ENCODE data around the gene C16orf96. TPM values are rescaled to one million over a fixed set of nuclear protein-coding genes. Genes with fewer than 3 reads are reported as not detected.
A peak's percentile ranks its signal among the peaks of the same experiment; 100 is the strongest.

Gene C16orf96
- total RNA-seq, 3 donors from 2014 or later, result not detected

GRCh38 chr16:4634768-4635167 lies 78.6 kb downstream of the C16orf96 start:
- intact Hi-C loops (cut with DNase I, micrococcal nuclease), result no loop called here
- no peak for TF ChIP-seq CTCF (IDR thresholded peaks at IDR 0.05)
- DNase-seq, result no peak
- no peaks in the 10 kb centered on the region for H3K4me1 ChIP-seq (ENCODE audit: low read depth)
- H3K36me3 ChIP-seq (ENCODE audit: low read depth), result no peaks in the 10 kb centered on the region
- H3K9me3 ChIP-seq, result peaks cover 6% of the 10 kb centered on the region
- no peak overlapping the region for H3K4me3 ChIP-seq
- ATAC-seq, result no peak

- peaks cover 4% of the 10 kb centered on the region for H3K9me3 ChIP-seq
- no peak overlapping the region for H3K4me3 ChIP-seq
- ATAC-seq (no peak), DNase-seq (no peak)
- H3K36me3 ChIP-seq (ENCODE audit: low read depth), result no peaks in the 10 kb centered on the region
- H3K4me1 ChIP-seq (ENCODE audit: low read depth), result peaks cover 4% of the 10 kb centered on the region
- intact Hi-C loops (cut with DNase I, micrococcal nuclease), result no loop called here
- no peak for TF ChIP-seq CTCF (IDR thresholded peaks at IDR 0.05)
Measured at GRCh38 chr16:4636196-4636595, 80.1 kb downstream of the C16orf96 start.

GRCh38 chr16:4637501-4638166 lies 81.5 kb downstream of the C16orf96 start:
- intact Hi-C loops (cut with DNase I, micrococcal nuclease), result no loop called here
- TF ChIP-seq CTCF (IDR thresholded peaks at IDR 0.05), result no peak
- no peak overlapping the region for H3K4me3 ChIP-seq
- H3K9me3 ChIP-seq, result no peaks in the 10 kb centered on the region
- ATAC-seq (no peak), DNase-seq (no peak)
- peaks cover 4% of the 10 kb centered on the region for H3K4me1 ChIP-seq (ENCODE audit: low read depth)
- no peaks in the 10 kb centered on the region for H3K36me3 ChIP-seq (ENCODE audit: low read depth)

GRCh38 chr16:4639899-4640509 lies 83.9 kb downstream of the C16orf96 start:
- Histone ChIP-seq H3K9me3 (no peaks in the 10 kb centered on the region), H3K36me3 (ENCODE audit: low read depth) (no peaks in the 10 kb centered on the region), H3K4me3 (no peak overlapping the region), H3K4me1 (ENCODE audit: low read depth) (peaks cover 4% of the 10 kb centered on the region)
- DNase-seq, result no peak
- TF ChIP-seq CTCF (IDR thresholded peaks at IDR 0.05), result no peak
- intact Hi-C loops (cut with DNase I, micrococcal nuclease), result no loop called here
- no peak for ATAC-seq

GRCh38 chr16:4640572-4641305 lies 84.6 kb downstream of the C16orf96 start:
- peak; percentile 58 for ATAC-seq
- peaks cover 4% of the 10 kb centered on the region for H3K4me1 ChIP-seq (ENCODE audit: low read depth)

More at GRCh38 chr16:4640572-4641305, 84.6 kb downstream of the C16orf96 start:
- Histone ChIP-seq H3K4me3 (no peak overlapping the region), H3K9me3 (no peaks in the 10 kb centered on the region), H3K36me3 (ENCODE audit: low read depth) (no peaks in the 10 kb centered on the region)
- intact Hi-C loops (cut with DNase I, micrococcal nuclease), result no loop called here
- TF ChIP-seq CTCF (IDR thresholded peaks at IDR 0.05), result no peak
- DNase-seq, result no peak
